GM23338 (cell line): ENCODE measurements around the gene DGKD.

Experiments used
- CREB1 ChIP-seq: fragments of 250-450 bp; sonication (Bioruptor Pico); IDR thresholded peaks from 2 replicates; pipeline ENCODE4 v1.5.0; 2020; ENCODE audit warnings: low read depth, mild to moderate bottlenecking, moderate library complexity
- ETS1 ChIP-seq: IDR thresholded peaks from 2 replicates; pipeline ENCODE4 v1.6.1; 2016; ENCODE audit warnings: antibody characterized with exemption
- EZH2 ChIP-seq: fragments of 200-600 bp; sonication (generic); IDR thresholded peaks from one replicate; pipeline ENCODE4 v1.8.0; 2017; ENCODE audit warnings: antibody characterized with exemption, mild to moderate bottlenecking, low read depth; ENCODE audit not compliant: unreplicated experiment
- EZH2phosphoT487 ChIP-seq: fragments of 200-600 bp; sonication (generic); IDR thresholded peaks from one replicate; pipeline ENCODE4 v1.8.1; 2018; ENCODE audit warnings: antibody characterized with exemption; ENCODE audit not compliant: unreplicated experiment
- JUNB ChIP-seq: IDR thresholded peaks from one replicate; pipeline ENCODE4 v1.6.1; 2016; ENCODE audit warnings: antibody characterized with exemption; ENCODE audit not compliant: unreplicated experiment
- NANOG ChIP-seq: IDR thresholded peaks from 2 replicates; pipeline ENCODE4 v1.6.1; 2016; ENCODE audit warnings: antibody characterized with exemption, borderline replicate concordance
- POLR2AphosphoS5 ChIP-seq: IDR thresholded peaks from 2 replicates; pipeline ENCODE4 v1.6.1; 2016; ENCODE audit warnings: antibody characterized with exemption, low read depth
- REST ChIP-seq: IDR thresholded peaks from one replicate; pipeline ENCODE4 v1.6.1; 2018; ENCODE audit warnings: antibody characterized with exemption; ENCODE audit not compliant: unreplicated experiment
- STAT1 ChIP-seq: IDR thresholded peaks from one replicate; pipeline ENCODE4 v1.6.1; 2016; ENCODE audit warnings: antibody characterized with exemption; ENCODE audit not compliant: unreplicated experiment
- ZNF331 ChIP-seq: fragments of 250-450 bp; sonication (Bioruptor Pico); IDR thresholded peaks from 2 replicates; pipeline ENCODE4 v1.5.0; 2020; ENCODE audit warnings: low read depth, mild to moderate bottlenecking, moderate library complexity
- TF ChIP-seq, protein P1 (sequence below), 2 experiments: fragments of 200-600 bp in 1 of 2; sonication (generic) in 1 of 2; conservative IDR thresholded peaks; 2 replicates each; pipeline versions ENCODE4 v1.5.1 to v1.6.1; 2016 to 2017; ENCODE audit warnings: antibody characterized with exemption in 2 of 2, low read depth in 2 of 2, mild to moderate bottlenecking in 2 of 2, moderate library complexity in 1 of 2

DNA sequence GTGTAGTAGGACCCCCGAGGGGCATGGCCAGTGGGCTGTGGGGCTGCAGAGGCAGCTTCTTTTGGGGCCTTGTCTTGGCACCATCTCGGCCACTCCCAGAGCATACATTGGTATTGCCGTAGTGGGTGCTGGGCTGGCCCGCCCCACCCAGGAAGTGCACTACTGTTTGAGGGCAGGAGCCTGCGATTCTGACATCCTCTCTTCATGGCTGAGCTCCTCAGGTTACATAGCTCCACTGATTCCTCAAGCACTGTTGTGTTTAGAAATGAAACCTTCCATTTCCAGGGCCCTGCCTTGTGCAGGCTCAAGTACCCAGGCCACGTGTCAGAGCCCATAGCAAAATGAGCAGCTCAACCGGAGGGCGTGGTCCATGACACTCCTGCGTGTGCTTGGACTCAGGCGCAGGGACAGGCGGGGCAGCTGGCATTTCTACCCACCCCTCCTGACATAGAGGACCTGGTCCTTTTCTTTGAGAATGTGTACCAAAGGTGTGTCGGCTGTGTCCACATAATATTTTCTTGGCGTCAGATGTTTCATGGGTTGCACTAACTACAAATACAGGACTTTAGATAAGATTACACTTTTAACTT lies 67.9 kb downstream of the DGKD start:
- TF ChIP-seq, protein P1, sequence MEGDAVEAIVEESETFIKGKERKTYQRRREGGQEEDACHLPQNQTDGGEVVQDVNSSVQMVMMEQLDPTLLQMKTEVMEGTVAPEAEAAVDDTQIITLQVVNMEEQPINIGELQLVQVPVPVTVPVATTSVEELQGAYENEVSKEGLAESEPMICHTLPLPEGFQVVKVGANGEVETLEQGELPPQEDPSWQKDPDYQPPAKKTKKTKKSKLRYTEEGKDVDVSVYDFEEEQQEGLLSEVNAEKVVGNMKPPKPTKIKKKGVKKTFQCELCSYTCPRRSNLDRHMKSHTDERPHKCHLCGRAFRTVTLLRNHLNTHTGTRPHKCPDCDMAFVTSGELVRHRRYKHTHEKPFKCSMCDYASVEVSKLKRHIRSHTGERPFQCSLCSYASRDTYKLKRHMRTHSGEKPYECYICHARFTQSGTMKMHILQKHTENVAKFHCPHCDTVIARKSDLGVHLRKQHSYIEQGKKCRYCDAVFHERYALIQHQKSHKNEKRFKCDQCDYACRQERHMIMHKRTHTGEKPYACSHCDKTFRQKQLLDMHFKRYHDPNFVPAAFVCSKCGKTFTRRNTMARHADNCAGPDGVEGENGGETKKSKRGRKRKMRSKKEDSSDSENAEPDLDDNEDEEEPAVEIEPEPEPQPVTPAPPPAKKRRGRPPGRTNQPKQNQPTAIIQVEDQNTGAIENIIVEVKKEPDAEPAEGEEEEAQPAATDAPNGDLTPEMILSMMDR (conservative IDR thresholded peaks at IDR 0.05; ENCODE audit: low read depth in 2 of 2): no peak
- TF ChIP-seq EZH2 (no peak), NANOG (no peak), REST (no peak), POLR2AphosphoS5 (no peak), STAT1 (no peak), JUNB (no peak), EZH2phosphoT487 (no peak), ETS1 (no peak), CREB1 (CRISPR knock-in tag) (no peak), ZNF331 (CRISPR knock-in tag) (no peak)
